Stimulated activated naive B cell treated with anti-CD40 and anti-IgM and Interleukin-4, amounts not matched to agents 10 μg/mL and 1 μg/mL and 100 μg/mL, for 72 hours (primary cell): ENCODE results near the gene GPR15LG.

Source experiments
- ATAC-seq, 2 donors: fragments of 150-1000 bp; cut with Tn5 transposase; replicated peaks; 2 replicates each; pipeline ENCODE4 v1.10.0; 2021; ENCODE audit warnings: moderate library complexity in 1 of 2
- DNase-seq: peaks from one replicate; pipeline ENCODE4 v3.0.0; 2021
- H3K27ac Mint-ChIP-seq: one replicate; pipeline ENCODE4 v1.8.0; 2022; ENCODE audit warnings: mild to moderate bottlenecking, mixed read lengths
- H3K27me3 Mint-ChIP-seq, 2 donors: one replicate each; pipeline ENCODE4 v1.8.0; 2022; ENCODE audit warnings: mixed read lengths in 2 of 2
- H3K36me3 Mint-ChIP-seq, 2 donors: one replicate each; pipeline ENCODE4 v1.8.0; 2022; ENCODE audit warnings: mixed read lengths in 2 of 2, mild to moderate bottlenecking in 1 of 2
- H3K4me1 Mint-ChIP-seq, 2 donors: one replicate each; pipeline ENCODE4 v1.8.0; 2022; ENCODE audit warnings: mixed read lengths in 2 of 2, mild to moderate bottlenecking in 1 of 2
- H3K4me3 Mint-ChIP-seq, 2 donors: one replicate each; pipeline ENCODE4 v1.8.0; 2022; ENCODE audit warnings: mild to moderate bottlenecking in 2 of 2, mixed read lengths in 2 of 2, moderate library complexity in 1 of 2
- H3K9me3 Mint-ChIP-seq, 2 donors: one replicate each; pipeline ENCODE4 v1.8.0; 2022; ENCODE audit warnings: mixed read lengths in 2 of 2, mild to moderate bottlenecking in 1 of 2

GPR15LG gene

GRCh38 chr10:84225427-84226173, 52.0 kb downstream of the GPR15LG start, which contains the start of gene LRIT2:
Gene LRIT2 (minus strand): TSS chr10:84225544. CDS start chr10:84225520, 24 bp downstream.
- Mint-ChIP-seq H3K4me3 (no peak within 1 kb of the TSS), H3K4me1 (no peaks in the 10 kb centered on the region), H3K27me3 (peaks cover 16 to 35% of the 10 kb centered on the region in 2 donors), H3K27ac (no peak within 1 kb of the TSS), H3K36me3 (no peaks in the 10 kb centered on the region), H3K9me3 (peaks cover 0 to 5% of the 10 kb centered on the region in 2 donors)
- DNase-seq (no peak), ATAC-seq (no peak)

GRCh38 chr10:84226616-84227015, 53.0 kb downstream of the GPR15LG start:
- Mint-ChIP-seq H3K27ac (no peak overlapping the region), H3K4me1 (no peaks in the 10 kb centered on the region), H3K4me3 (no peak overlapping the region), H3K9me3 (peaks cover 0 to 5% of the 10 kb centered on the region in 2 donors), H3K36me3 (no peaks in the 10 kb centered on the region), H3K27me3 (peaks cover 14 to 29% of the 10 kb centered on the region in 2 donors)
- DNase-seq (no peak), ATAC-seq (no peak)

- DNase-seq (no peak), ATAC-seq (no peak)
- Mint-ChIP-seq H3K27ac (no peak overlapping the region), H3K36me3 (no peaks in the 10 kb centered on the region), H3K27me3 (peaks cover 13 to 35% of the 10 kb centered on the region in 2 donors), H3K9me3 (peaks cover 0 to 5% of the 10 kb centered on the region in 2 donors), H3K4me3 (no peak overlapping the region), H3K4me1 (no peaks in the 10 kb centered on the region)
These were observed 54.2 kb downstream of the GPR15LG start for GRCh38 chr10:84227810-84228209.

GRCh38 chr10:84230359-84230758, 56.8 kb downstream of the GPR15LG start:
- peaks cover 9 to 21% of the 10 kb centered on the region in 2 donors for H3K27me3 Mint-ChIP-seq
- peaks cover 0 to 5% of the 10 kb centered on the region in 2 donors for H3K9me3 Mint-ChIP-seq
- ATAC-seq = no peak
- H3K36me3 Mint-ChIP-seq = no peaks in the 10 kb centered on the region
- no peak overlapping the region for H3K4me3 Mint-ChIP-seq
- DNase-seq = no peak
- H3K4me1 Mint-ChIP-seq = no peaks in the 10 kb centered on the region
- no peak overlapping the region for H3K27ac Mint-ChIP-seq

- peaks cover 13 to 30% of the 10 kb centered on the region in 2 donors for H3K27me3 Mint-ChIP-seq
- DNase-seq = no peak
- no peak overlapping the region for H3K27ac Mint-ChIP-seq
- ATAC-seq = no peak
- peaks cover 0 to 5% of the 10 kb centered on the region in 2 donors for H3K9me3 Mint-ChIP-seq
- no peak overlapping the region for H3K4me3 Mint-ChIP-seq
- no peaks in the 10 kb centered on the region for H3K4me1 Mint-ChIP-seq
- no peaks in the 10 kb centered on the region for H3K36me3 Mint-ChIP-seq
These were observed 58.8 kb downstream of the GPR15LG start for GRCh38 chr10:84232376-84232775.

- no peaks in the 10 kb centered on the region for H3K36me3 Mint-ChIP-seq
- no peak overlapping the region for H3K4me3 Mint-ChIP-seq
- H3K27me3 Mint-ChIP-seq = peaks cover 17 to 19% of the 10 kb centered on the region in 2 donors
- peaks cover 0 to 1% of the 10 kb centered on the region in 2 donors for H3K9me3 Mint-ChIP-seq
- H3K4me1 Mint-ChIP-seq = no peaks in the 10 kb centered on the region
- no peak for ATAC-seq
- H3K27ac Mint-ChIP-seq = no peak overlapping the region
- DNase-seq = no peak
These were observed 60.3 kb downstream of the GPR15LG start for GRCh38 chr10:84233940-84234339.

- no peaks in the 10 kb centered on the region for H3K9me3 Mint-ChIP-seq
- H3K27ac Mint-ChIP-seq = no peak overlapping the region
- DNase-seq (no peak), ATAC-seq (no peak)
- H3K4me1 Mint-ChIP-seq = no peaks in the 10 kb centered on the region
- H3K4me3 Mint-ChIP-seq = no peak overlapping the region
- peaks cover 17 to 22% of the 10 kb centered on the region in 2 donors for H3K27me3 Mint-ChIP-seq
- no peaks in the 10 kb centered on the region for H3K36me3 Mint-ChIP-seq
These were observed 60.9 kb downstream of the GPR15LG start for GRCh38 chr10:84234479-84234878.
